ENCODE results near the gene MEX3A.
A peak's percentile ranks its signal among the peaks of the same experiment; 100 is the strongest.
"Not testable (repeated sequence)": the region's sequence is repeated elsewhere in the genome, so short reads cannot be mapped to it uniquely, and the experiment has no call there.

The MEX3A gene

GRCh38 chr1:156053768-156054499 is 28.3 kb downstream of the MEX3A start, which contains the start of gene UBQLN4:
UBQLN4 (minus strand) TSS chr1:156053798; CDS start chr1:156053701, 97 bp downstream.
- DNase-seq: peak; percentile 91 to 93

GRCh38 chr1:156052862-156053767 is 29.1 kb downstream of the MEX3A start:
- peak; percentile 80 to 86 for DNase-seq

DNA sequence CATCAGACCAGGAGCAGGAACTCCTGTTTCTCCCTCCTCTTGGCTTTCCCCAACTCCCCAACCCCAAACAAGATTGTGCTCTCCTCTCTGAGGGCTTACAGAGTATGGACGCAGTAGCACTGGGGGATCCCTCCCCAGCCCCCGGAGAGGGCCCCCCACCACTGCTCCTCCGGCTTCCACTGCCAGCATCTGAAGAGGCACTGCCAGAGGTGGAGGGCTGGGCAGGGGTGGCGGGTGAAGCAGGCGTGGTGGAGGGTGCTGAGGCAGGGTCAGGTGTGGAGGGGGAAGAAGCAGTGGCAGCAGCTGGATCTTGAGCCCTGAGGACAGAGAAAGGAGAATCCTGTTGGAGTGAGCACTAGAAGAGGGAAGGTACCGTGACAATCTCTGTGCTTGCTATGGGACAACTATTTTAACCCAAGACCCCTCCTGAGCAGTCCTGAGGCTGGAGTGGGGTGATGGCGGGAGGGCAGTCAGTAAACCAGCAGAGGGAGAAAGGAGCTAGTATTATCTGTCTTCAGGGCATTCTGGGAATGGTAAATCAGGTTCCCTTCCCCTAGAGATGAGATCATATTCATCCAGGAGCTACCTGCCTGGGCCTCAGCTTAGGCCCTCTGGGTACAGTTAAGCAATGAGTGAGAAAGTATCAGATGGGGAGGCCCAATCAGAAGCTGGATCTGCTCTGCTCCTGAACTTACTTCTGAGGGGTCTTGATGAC is 31.1 kb downstream of the MEX3A start:
- no peak for DNase-seq

GRCh38 chr1:156050376-156050775 is 31.9 kb downstream of the MEX3A start:
- DNase-seq: no peak

DNA sequence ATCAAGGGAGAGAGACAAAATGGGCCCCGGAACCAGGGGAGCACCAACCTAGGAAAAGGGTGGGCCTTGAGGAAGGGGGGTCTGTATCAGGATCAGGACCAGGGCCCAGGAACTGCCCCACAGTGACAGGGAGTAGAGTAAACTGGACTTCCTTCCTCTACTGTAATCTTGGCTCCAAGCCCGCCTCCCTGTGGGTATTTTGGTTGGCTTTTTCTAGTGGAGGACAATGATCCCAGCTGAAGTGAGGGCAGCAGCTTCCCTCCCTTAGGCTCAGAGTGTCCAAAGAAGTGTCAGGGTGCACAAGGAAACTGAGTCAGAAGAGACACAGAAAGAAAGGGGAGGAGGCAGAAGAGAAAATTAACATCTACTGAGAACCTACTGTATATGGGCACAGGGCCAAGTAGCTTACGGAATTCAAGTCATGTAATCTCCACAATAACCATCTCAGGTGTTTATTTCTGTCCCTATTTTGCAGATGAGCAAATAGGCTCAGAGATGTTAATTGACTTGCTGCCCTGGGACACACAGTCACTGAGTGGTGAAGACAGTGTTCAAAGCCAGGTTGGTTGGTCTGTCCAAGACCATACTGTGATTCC is 33.5 kb downstream of the MEX3A start:
- no peak for DNase-seq

- DNase-seq: no peak
Measured at GRCh38 chr1:156045076-156045475, 37.2 kb downstream of the MEX3A start.

- no peak for DNase-seq
Measured at GRCh38 chr1:156042828-156043227, 39.4 kb downstream of the MEX3A start.

DNA sequence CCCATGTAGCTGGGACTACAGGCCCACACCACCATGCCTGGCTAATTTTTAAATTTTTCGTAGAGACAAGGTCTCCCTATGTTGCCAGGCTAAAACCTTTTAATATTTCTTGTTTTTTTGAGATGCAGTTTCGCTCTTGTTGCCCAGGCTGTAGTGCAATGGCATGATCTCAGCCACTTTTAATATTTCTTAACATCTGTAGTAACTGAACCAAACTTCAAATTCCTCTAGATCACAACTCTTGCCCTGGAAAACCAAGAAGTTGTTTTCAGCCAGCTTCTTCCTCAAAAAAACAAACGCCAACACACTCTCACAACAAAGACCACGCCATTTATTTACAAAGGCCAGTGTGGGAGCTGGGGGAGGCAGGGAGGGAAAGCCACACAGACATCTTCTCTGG is 47.3 kb downstream of the MEX3A start:
- not testable (repeated sequence) for DNase-seq

DNA sequence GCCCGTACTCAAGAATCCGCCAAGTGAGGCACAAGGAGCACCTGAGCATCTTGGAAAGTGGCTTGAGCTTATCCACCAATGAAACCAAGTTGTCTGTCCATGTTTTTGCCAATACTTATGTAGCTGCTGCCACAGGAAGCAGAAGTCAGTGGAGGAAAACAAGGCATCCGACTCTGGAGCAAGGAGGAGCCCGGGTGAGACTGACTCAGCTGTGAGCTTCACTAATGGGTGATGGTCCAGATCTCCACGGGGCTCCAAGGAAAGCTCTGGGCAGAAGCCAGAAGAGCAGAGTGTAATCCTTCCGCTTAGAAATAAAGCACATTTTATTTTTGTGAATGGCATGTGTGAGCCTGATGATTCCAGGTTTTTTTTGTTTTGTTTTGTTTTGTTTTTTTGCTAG is 49.3 kb downstream of the MEX3A start:
- no peak for DNase-seq

- DNase-seq: no peak
Measured at GRCh38 chr1:156026588-156026987, 55.7 kb downstream of the MEX3A start.

- peak; percentile 78 to 90 for DNase-seq
Measured at GRCh38 chr1:156025876-156026275, 56.4 kb downstream of the MEX3A start.

DNA sequence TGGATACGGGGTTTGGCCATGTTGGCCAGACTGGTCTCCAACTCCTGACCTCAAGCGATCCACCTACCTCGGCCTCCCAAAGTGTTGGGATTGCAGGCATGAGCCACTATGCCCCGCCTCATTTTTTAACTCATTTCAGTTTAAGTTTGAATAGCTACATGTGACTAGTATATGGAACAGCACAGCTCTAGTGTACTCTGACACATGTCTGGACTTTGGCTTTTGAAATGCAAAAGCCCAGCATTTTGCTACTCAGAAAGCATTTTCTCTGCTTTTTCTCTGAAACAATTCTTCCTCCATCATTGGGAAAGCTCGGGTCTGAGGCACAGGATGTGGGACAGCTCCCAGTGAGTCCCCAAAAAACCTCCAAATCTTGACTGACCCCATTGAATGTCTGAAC is 57.5 kb downstream of the MEX3A start:
- DNase-seq: no peak

Measured in SHP77 (cell line).